HCT116 (cell line): ENCODE results near the gene GM2A. TPM values are rescaled to one million over a fixed set of nuclear protein-coding genes. Genes with fewer than 3 reads are reported as not detected.

Experiments
- ATAC-seq: fragments of 200-7000 bp; cut with Tn5 transposase; 2 replicates; pipeline ENCODE4 v1.9.1; 2020; ENCODE audit warnings: mild to moderate bottlenecking, moderate library complexity
- BruUV-seq: library from RNA; stranded (reverse); fragments of 400-500 nt; replicated peaks from 2 replicates; lab custom pipeline; 2021; lab: Mats Ljungman, UMichigan
- CTCF ChIA-PET: fragments of 300-600 bp; sonication (Branson Sonifier 250); formaldehyde crosslinking; loops from one replicate; lab custom pipeline; 2021; ENCODE audit warnings: antibody characterized with exemption; lab: Charles Lee
- POLR2A ChIA-PET: fragments of 300-600, 350-600 bp; sonication (Branson Sonifier 250); formaldehyde crosslinking; loops from one replicate; lab custom pipeline; 2021; ENCODE audit warnings: antibody characterized with exemption; lab: Charles Lee
- RAD21 ChIA-PET, 2 experiments: fragments of 300-600 bp; sonication (Branson Sonifier 250); formaldehyde crosslinking; loops; one replicate each; lab custom pipeline; 2023; ENCODE audit warnings: low total read pairs in 2 of 2; ENCODE audit not compliant: uncharacterized antibody in 2 of 2, unreplicated experiment in 2 of 2, low non-redundant PET in 1 of 2; lab: Charles Lee
- DNase-seq: peaks from one replicate; pipeline ENCODE4 v3.0.0-alpha.2; 2010; ENCODE audit warnings: low read depth, low spot score
- H2AFZ ChIP-seq: fragments of 200-600 bp; shearing (Covaris generic), sonication (generic); 2 replicates; pipeline ENCODE4 v1.6.1; 2017; ENCODE audit warnings: low read depth, mixed run types, mixed read lengths, antibody characterized with exemption, low read length; ENCODE audit not compliant: poor library complexity, severe bottlenecking
- H3K27ac ChIP-seq: 2 replicates; pipeline ENCODE4 v1.5.1; 2012; ENCODE audit warnings: low read depth, low read length
- H3K27me3 ChIP-seq: fragments of 200-600 bp; sonication (generic); 2 replicates; pipeline ENCODE4 v1.6.1; 2016; ENCODE audit warnings: mixed run types, low read length, mixed read lengths; ENCODE audit not compliant: insufficient read depth
- H3K36me3 ChIP-seq, 2 experiments: fragments of 200-500 bp in 1 of 2; fragments of 200-600 bp in 1 of 2; sonication (Bioruptor generic) in 1 of 2; sonication (generic) in 1 of 2; 2 replicates each; pipeline versions ENCODE4 v1.5.1 to v1.6.1; 2014 to 2016; ENCODE audit warnings: low read length in 2 of 2, inconsistent platforms in 1 of 2, mixed read lengths in 1 of 2, mixed run types in 1 of 2; ENCODE audit not compliant: insufficient read depth in 2 of 2, control insufficient read depth in 1 of 2
- H3K4me1 ChIP-seq, 2 experiments: fragments of 200-600 bp in 1 of 2; sonication (generic) in 1 of 2; 2 replicates each; pipeline versions ENCODE4 v1.5.1 to v1.6.1; 2012 to 2017; ENCODE audit warnings: low read length in 2 of 2, inconsistent platforms in 1 of 2, mild to moderate bottlenecking in 1 of 2, mixed read lengths in 1 of 2, mixed run types in 1 of 2, moderate library complexity in 1 of 2; ENCODE audit not compliant: insufficient read depth in 2 of 2, control insufficient read depth in 1 of 2
- H3K4me2 ChIP-seq: fragments of 200-600 bp; sonication (generic); 2 replicates; pipeline ENCODE4 v1.6.1; 2017; ENCODE audit warnings: mixed run types, low read length, mixed read lengths
- H3K4me3 ChIP-seq, 2 experiments: fragments of 200-600 bp in 1 of 2; sonication (generic) in 1 of 2; replicated peaks in 1 of 2; 2 replicates each; pipeline ENCODE4 v1.5.1; 2011 to 2016; ENCODE audit warnings: low read length in 2 of 2, control low read depth in 1 of 2, low read depth in 1 of 2, mild to moderate bottlenecking in 1 of 2, mixed read lengths in 1 of 2, mixed run types in 1 of 2
- H3K79me2 ChIP-seq: fragments of 200-600 bp; sonication (generic); 2 replicates; pipeline ENCODE4 v1.6.1; 2017; ENCODE audit warnings: mild to moderate bottlenecking, mixed run types, low read length, moderate library complexity, mixed read lengths; ENCODE audit not compliant: insufficient read depth
- H3K9ac ChIP-seq: fragments of 200-600 bp; sonication (generic); 2 replicates; pipeline ENCODE4 v1.6.1; 2016; ENCODE audit warnings: low read length, mixed read lengths
- H3K9me2 ChIP-seq: fragments of 200-600 bp; sonication (generic), shearing (Covaris generic); 2 replicates; pipeline ENCODE4 v1.6.1; 2017; ENCODE audit warnings: mixed run types, mild to moderate bottlenecking, moderate library complexity; ENCODE audit not compliant: insufficient read depth
- H3K9me3 ChIP-seq, 2 experiments: fragments of 200-500 bp in 1 of 2; fragments of 200-600 bp in 1 of 2; sonication (Bioruptor generic) in 1 of 2; sonication (generic) in 1 of 2; 2 replicates each; pipeline ENCODE4 v1.6.1; 2014 to 2017; ENCODE audit warnings: low read length in 2 of 2, mixed read lengths in 2 of 2, inconsistent platforms in 1 of 2, low read depth in 1 of 2, mild to moderate bottlenecking in 1 of 2, mixed run types in 1 of 2, moderate library complexity in 1 of 2; ENCODE audit not compliant: control insufficient read depth in 1 of 2, insufficient read depth in 1 of 2
- H4K20me1 ChIP-seq: fragments of 200-600 bp; sonication (generic), shearing (Covaris generic); 2 replicates; pipeline ENCODE4 v1.6.1; 2017; ENCODE audit warnings: mixed run types, mild to moderate bottlenecking, moderate library complexity; ENCODE audit not compliant: insufficient read depth
- CTCF ChIP-seq, 3 experiments: fragments of 200-600 bp in 1 of 3; sonication (generic) in 1 of 3; IDR thresholded peaks in 2 of 3; conservative IDR thresholded peaks in 1 of 3; 2 replicates each; pipeline ENCODE4 v1.5.1; 2012 to 2017; ENCODE audit warnings: low read depth in 2 of 3, low read length in 2 of 3, antibody characterized with exemption in 1 of 3, borderline replicate concordance in 1 of 3, control low read depth in 1 of 3, mild to moderate bottlenecking in 1 of 3, mixed read lengths in 1 of 3, mixed run types in 1 of 3, moderate library complexity in 1 of 3; ENCODE audit not compliant: insufficient read depth in 1 of 3
- ELF1 ChIP-seq: IDR thresholded peaks from 2 replicates; pipeline ENCODE4 v1.6.1; 2012; ENCODE audit warnings: low read depth, borderline replicate concordance
- EZH2 ChIP-seq: fragments of 200-600 bp; sonication (generic); IDR thresholded peaks from 2 replicates; pipeline ENCODE4 v1.6.1; 2017; ENCODE audit warnings: antibody characterized with exemption, mixed run types
- EZH2phosphoT487 ChIP-seq: fragments of 200-600 bp; IDR thresholded peaks from 2 replicates; pipeline ENCODE4 v1.6.1; 2018; ENCODE audit warnings: antibody characterized with exemption, borderline replicate concordance
- FOSL1 ChIP-seq: IDR thresholded peaks from 2 replicates; pipeline ENCODE4 v1.6.1; 2012; ENCODE audit warnings: low read depth
- TCF7L2 ChIP-seq: IDR thresholded peaks from 2 replicates; pipeline ENCODE4 v1.7.0; 2011; ENCODE audit warnings: borderline replicate concordance, inconsistent platforms; ENCODE audit not compliant: insufficient read depth, insufficient read length; ENCODE audit errors: extremely low read depth
- ZFX ChIP-seq: fragments of 450-650 bp; IDR thresholded peaks from 2 replicates; pipeline ENCODE4 v1.6.1; 2017
- intact Hi-C: fragments of 100-400 bp; cut with micrococcal nuclease; formaldehyde crosslinking; loops from 2 replicates; pipeline ENCODE4 v1.10.0; 2022
- total RNA-seq: library from RNA; stranded (reverse); gene quantifications from one replicate; pipeline ENCODE4 v1.2.1, GENCODE V29; 2021; ENCODE audit not compliant: unreplicated experiment

Gene GM2A
- total RNA-seq, 1 experiment from 2014 or later: 25.0 TPM

GRCh38 chr5:151240924-151241635, 11.9 kb upstream of the GM2A start (continued):
- TF ChIP-seq EZH2 (no peak), ZFX (no peak), EZH2phosphoT487 (no peak), TCF7L2 (no peak), CTCF (IDR thresholded peaks at IDR 0.05 in 2 of 3, conservative IDR thresholded peaks at IDR 0.05 in 1 of 3; ENCODE audit: borderline replicate concordance in 1 of 3, insufficient read depth in 1 of 3, low read depth in 2 of 3, low read length in 2 of 3) (no peak), ELF1 (no peak)
- TF ChIP-seq, all 23 proteins: peak for 0

GRCh38 chr5:151243127-151243526, 9.9 kb upstream of the GM2A start:
- no peak for DNase-seq
- RAD21 ChIA-PET: no interaction called here
- H3K4me1 ChIP-seq: peaks cover 8 to 9% of the 10 kb centered on the region in 2 experiments; a peak in 2 of 4 replicates
- no peak overlapping the region for H3K4me3 ChIP-seq
- no peaks in the 10 kb centered on the region for H4K20me1 ChIP-seq
- H3K9ac ChIP-seq: no peak overlapping the region
- no peaks in the 10 kb centered on the region for H3K79me2 ChIP-seq
- H3K27ac ChIP-seq: no peak overlapping the region
- no peaks in the 10 kb centered on the region for H3K9me2 ChIP-seq
- ATAC-seq: no peak
- TF ChIP-seq FOSL1: no peak
- POLR2A ChIA-PET: interaction anchor here (2.6 kb wide), 1 partner anchor 9 kb away, joined by 8 read pairs; the partner anchor contains the start of gene GM2A
- no peak overlapping the region for H3K4me2 ChIP-seq
- no peak overlapping the region for H2AFZ ChIP-seq
- intact Hi-C loops: no loop called here
- CTCF ChIA-PET: no interaction called here
- BruUV-seq: no TSS peak
- H3K36me3 ChIP-seq: no peaks in the 10 kb centered on the region
- H3K27me3 ChIP-seq: no peaks in the 10 kb centered on the region
- no peaks in the 10 kb centered on the region for H3K9me3 ChIP-seq
